Fibroblast of the aortic adventitia (primary cell): ENCODE results near the gene NEK9. TPM values are rescaled to one million over a fixed set of nuclear protein-coding genes. Genes with fewer than 3 reads are reported as not detected.
"Not testable (repeated sequence)": the region's sequence is repeated elsewhere in the genome, so short reads cannot be mapped to it uniquely, and the experiment has no call there.

Experiments
- DNase-seq: peaks from one replicate; pipeline ENCODE4 v3.0.0-alpha.2; 2010; ENCODE audit warnings: low read depth
- H3K4me3 ChIP-seq: 2 replicates; pipeline ENCODE4 v1.5.1; 2011; ENCODE audit warnings: low read depth, mild to moderate bottlenecking, control low read depth, low read length, moderate library complexity
- total RNA-seq: library from RNA; depleted of rRNA; stranded (reverse); fragments of >200 nt; gene quantifications from 2 replicates; pipeline ENCODE4 v1.2.3, GENCODE V29; 2012; ENCODE audit warnings: low replicate concordance
- TF ChIP-seq, protein P1 (sequence below): IDR thresholded peaks from 2 replicates; pipeline ENCODE4 v1.5.1; 2011; ENCODE audit warnings: mild to moderate bottlenecking, low read length, control low read depth, inconsistent platforms; ENCODE audit not compliant: insufficient read depth

The NEK9 gene
- total RNA-seq, 1 donor, result 51.3 TPM

DNA sequence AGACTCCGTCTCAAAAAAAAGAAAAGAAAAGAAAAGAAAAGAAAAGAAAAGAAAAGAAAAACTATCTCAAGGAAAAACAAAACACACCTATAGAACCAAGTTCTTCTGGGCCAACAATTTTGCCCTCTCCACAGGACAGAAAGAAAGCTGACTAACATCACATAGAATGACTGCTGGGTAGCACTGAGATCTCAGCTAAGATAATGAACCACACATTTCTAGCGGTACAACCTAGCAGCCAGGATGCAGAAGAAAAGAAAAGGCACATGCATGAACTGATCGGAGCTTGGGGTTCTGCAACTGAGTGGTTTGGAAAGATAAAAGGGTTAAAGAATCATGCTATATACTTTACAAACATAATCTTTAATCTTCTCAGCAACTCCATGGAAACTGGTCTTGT is 30.1 kb upstream of the NEK9 start:
- TF ChIP-seq, protein P1, sequence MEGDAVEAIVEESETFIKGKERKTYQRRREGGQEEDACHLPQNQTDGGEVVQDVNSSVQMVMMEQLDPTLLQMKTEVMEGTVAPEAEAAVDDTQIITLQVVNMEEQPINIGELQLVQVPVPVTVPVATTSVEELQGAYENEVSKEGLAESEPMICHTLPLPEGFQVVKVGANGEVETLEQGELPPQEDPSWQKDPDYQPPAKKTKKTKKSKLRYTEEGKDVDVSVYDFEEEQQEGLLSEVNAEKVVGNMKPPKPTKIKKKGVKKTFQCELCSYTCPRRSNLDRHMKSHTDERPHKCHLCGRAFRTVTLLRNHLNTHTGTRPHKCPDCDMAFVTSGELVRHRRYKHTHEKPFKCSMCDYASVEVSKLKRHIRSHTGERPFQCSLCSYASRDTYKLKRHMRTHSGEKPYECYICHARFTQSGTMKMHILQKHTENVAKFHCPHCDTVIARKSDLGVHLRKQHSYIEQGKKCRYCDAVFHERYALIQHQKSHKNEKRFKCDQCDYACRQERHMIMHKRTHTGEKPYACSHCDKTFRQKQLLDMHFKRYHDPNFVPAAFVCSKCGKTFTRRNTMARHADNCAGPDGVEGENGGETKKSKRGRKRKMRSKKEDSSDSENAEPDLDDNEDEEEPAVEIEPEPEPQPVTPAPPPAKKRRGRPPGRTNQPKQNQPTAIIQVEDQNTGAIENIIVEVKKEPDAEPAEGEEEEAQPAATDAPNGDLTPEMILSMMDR, result no peak
- no peak overlapping the region for H3K4me3 ChIP-seq
- no peak for DNase-seq

DNA sequence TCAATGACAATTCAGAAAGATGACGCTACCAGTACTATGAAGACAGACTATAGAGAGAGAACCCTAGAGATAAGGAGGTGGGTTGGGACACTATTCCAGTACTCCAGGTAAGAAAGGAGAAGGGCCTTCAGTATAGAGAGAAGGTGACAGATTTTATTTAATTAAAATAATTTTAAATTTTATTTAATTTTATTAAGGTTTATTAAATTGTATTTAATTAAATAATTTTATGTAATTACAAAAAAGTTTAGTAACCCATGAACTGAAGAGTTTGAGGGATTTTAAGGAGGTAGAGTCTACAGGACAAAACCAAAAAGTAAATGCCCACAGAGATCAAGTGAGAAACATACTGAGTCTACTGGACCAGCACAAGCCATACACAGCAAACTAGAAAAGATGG is 29.3 kb upstream of the NEK9 start:
- no peak for DNase-seq
- no peak overlapping the region for H3K4me3 ChIP-seq
- TF ChIP-seq, protein P1, result no peak

DNA sequence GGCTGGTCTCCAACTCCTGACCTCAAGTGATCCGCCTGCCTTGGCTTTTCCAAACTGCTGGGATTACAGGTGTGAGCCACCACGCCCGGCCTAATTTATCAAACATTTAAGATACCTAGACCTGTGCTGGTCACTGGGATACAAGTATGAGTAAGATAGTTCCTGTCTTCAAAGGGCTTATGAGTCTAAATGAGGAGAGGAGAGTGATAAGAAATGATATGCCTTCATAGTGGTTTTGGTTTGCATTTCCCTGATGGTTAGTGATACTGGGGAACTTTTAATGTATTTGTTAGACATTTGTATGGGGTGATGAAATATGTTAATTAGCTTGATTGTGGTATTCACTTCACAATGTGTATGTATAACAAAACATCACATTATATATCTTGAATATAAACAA is 28.3 kb upstream of the NEK9 start:
- no peak for DNase-seq
- no peak overlapping the region for H3K4me3 ChIP-seq
- TF ChIP-seq, protein P1, result no peak

DNA sequence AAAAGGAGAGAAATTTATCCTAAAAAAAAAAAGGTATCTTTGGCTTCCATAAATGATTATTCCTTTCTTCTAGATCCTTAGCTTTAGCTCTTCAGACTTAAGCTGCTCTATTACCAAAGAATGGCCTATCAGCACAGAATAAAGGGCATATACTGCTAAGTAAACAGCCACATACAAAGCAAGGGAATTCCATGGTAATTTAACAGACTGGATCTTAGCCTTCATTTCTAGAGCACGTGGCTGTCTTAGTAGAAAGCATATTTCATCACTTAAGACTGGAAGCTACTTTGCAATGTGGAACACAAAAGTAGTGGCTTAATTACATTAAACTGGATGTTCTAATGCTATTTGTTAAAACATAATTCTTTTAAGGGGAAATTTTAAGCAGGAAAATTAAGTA is 26.4 kb upstream of the NEK9 start:
- no peak overlapping the region for H3K4me3 ChIP-seq
- DNase-seq, result no peak
- TF ChIP-seq, protein P1, result no peak

DNA sequence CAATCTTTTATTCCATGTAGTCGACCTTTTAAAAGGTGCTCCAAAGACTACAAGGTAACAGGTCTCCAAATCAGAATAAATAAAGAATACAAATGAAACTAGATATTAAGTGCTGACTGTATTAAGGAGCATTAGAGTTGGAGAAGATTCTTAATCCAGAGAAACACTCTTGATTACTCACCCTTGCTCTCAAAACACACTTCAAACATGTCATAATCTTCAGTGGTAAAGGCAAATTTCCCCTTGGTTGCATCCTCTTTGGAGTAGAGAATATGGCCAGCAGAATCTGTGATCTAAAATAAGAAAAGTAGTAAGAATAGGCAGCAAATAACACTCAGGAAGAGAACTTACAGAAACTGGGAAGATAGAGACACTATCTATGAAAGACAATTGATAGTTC is 25.0 kb upstream of the NEK9 start:
- TF ChIP-seq, protein P1, result no peak
- no peak for DNase-seq
- no peak overlapping the region for H3K4me3 ChIP-seq

DNA sequence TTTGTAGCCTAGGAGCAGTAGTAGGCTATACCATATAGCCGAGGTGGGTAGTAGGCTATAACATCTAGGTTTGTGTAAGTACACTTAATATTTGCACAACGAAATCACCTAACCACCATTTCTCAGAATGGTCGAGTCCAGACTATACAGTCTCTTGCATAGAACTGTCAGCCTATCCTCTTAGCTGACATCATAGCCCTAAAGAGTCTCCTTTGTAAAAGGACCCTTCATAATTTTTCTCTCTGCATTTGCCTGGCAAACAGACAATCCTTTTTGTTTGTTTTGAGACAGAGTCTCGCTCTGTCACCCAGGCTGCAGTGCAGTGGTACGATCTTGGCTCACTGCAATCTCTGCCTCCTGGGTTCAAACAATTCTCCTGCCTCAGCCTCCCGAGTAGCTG is 23.8 kb upstream of the NEK9 start:
- not testable (repeated sequence) for DNase-seq, H3K4me3 ChIP-seq

DNA sequence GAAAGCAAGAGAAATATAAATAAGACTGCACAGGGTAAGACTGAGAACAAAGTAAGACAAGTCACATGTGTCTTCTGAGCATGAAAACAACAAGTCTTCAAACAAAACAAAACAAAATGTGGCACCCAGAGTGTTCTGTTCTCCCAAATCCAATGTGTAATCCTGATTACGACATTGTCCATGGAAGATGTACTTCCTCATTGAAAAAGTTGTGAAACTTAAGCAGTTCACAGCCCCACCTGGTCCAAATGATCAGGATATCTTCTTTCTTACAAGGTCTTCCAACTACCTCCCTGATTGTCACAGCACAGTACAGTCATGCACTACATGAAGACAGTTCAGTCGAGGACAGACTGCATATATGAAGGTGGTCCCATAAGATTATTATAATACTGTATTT is 23.3 kb upstream of the NEK9 start:
- no peak overlapping the region for H3K4me3 ChIP-seq
- DNase-seq, result no peak
- TF ChIP-seq, protein P1, result no peak
